ENCODE measurements around the gene ARHGEF17. TPM values are rescaled to one million over a fixed set of nuclear protein-coding genes. Genes with fewer than 3 reads are reported as not detected.

The ARHGEF17 gene
- polyA plus RNA-seq, 1 donor (not counting 4 experiments of a cell fraction or from before 2014, with no cell fraction given), result 5.1 TPM

GRCh38 chr11:73405146-73405510, 97.1 kb downstream of the ARHGEF17 start:
- no peaks in the 10 kb centered on the region for H3K4me1 ChIP-seq (ENCODE audit: control insufficient read depth, extremely low read depth, insufficient read depth, low read length)
- no peak for FAIRE-seq
- H3K4me2 ChIP-seq (ENCODE audit: control insufficient read depth, extremely low read depth, insufficient read depth, low read depth, low read length), result no peak overlapping the region
- H3K9me3 ChIP-seq (ENCODE audit: control insufficient read depth, low read depth, low read length), result no peaks in the 10 kb centered on the region
- H4K20me1 ChIP-seq (ENCODE audit: control insufficient read depth, extremely low read depth, insufficient read depth, low read length), result no peaks in the 10 kb centered on the region
- dilution Hi-C loops (cut with MboI; ENCODE audit: extremely low pct_ligation_motif_present, low sequenced_read_pairs), result no loop called here
- no peak overlapping the region for H3K9ac ChIP-seq (ENCODE audit: control insufficient read depth, extremely low read depth, insufficient read depth, low read length)
- H3K9me1 ChIP-seq (ENCODE audit: control insufficient read depth, extremely low read depth, insufficient read depth, low read length), result no peaks in the 10 kb centered on the region
- DNase-seq (ENCODE audit: low read depth, low spot score), result no peak
- no peaks in the 10 kb centered on the region for H3K27me3 ChIP-seq (ENCODE audit: control insufficient read depth, extremely low read depth, insufficient read depth, low read length)
- H2AFZ ChIP-seq (ENCODE audit: control insufficient read depth, low read length), result no peak overlapping the region
- TF ChIP-seq EZH2 (IDR thresholded peaks at IDR 0.05; ENCODE audit: low read length), result no peak
- TF ChIP-seq CTCF (optimal IDR thresholded peaks at IDR 0.05 in 1 of 3, IDR thresholded peaks at IDR 0.05 in 1 of 3, conservative IDR thresholded peaks at IDR 0.05 in 1 of 3; ENCODE audit: extremely low read depth in 1 of 3, insufficient read depth in 2 of 3, low read length in 3 of 3), result no peak
- no peaks in the 10 kb centered on the region for H3K79me2 ChIP-seq (ENCODE audit: control insufficient read depth, insufficient read depth, low read length)
- no peak overlapping the region for H3K27ac ChIP-seq (ENCODE audit: control insufficient read depth, insufficient read depth, low read length)
- peaks cover 13 to 22% of the 10 kb centered on the region in 2 experiments for H3K36me3 ChIP-seq (ENCODE audit: control insufficient read depth in 2 of 2, extremely low read depth in 1 of 2, insufficient read depth in 2 of 2, low read length in 2 of 2)
- H3K4me3 ChIP-seq (ENCODE audit: control insufficient read depth in 2 of 3, extremely low read depth in 1 of 3, insufficient read depth in 2 of 3, low read depth in 1 of 3, low read length in 3 of 3), result no peak overlapping the region

- Histone ChIP-seq H4K20me1 (ENCODE audit: control insufficient read depth, extremely low read depth, insufficient read depth, low read length) (no peaks in the 10 kb centered on the region), H3K27ac (ENCODE audit: control insufficient read depth, insufficient read depth, low read length) (no peak overlapping the region), H3K9me3 (ENCODE audit: control insufficient read depth, low read depth, low read length) (no peaks in the 10 kb centered on the region), H3K27me3 (ENCODE audit: control insufficient read depth, extremely low read depth, insufficient read depth, low read length) (no peaks in the 10 kb centered on the region), H3K4me2 (ENCODE audit: control insufficient read depth, extremely low read depth, insufficient read depth, low read depth, low read length) (no peak overlapping the region), H3K79me2 (ENCODE audit: control insufficient read depth, insufficient read depth, low read length) (no peaks in the 10 kb centered on the region), H3K4me3 (ENCODE audit: control insufficient read depth in 2 of 3, extremely low read depth in 1 of 3, insufficient read depth in 2 of 3, low read depth in 1 of 3, low read length in 3 of 3) (no peak overlapping the region), H2AFZ (ENCODE audit: control insufficient read depth, low read length) (no peak overlapping the region), H3K9ac (ENCODE audit: control insufficient read depth, extremely low read depth, insufficient read depth, low read length) (no peak overlapping the region), H3K9me1 (ENCODE audit: control insufficient read depth, extremely low read depth, insufficient read depth, low read length) (no peaks in the 10 kb centered on the region), H3K36me3 (ENCODE audit: control insufficient read depth in 2 of 2, extremely low read depth in 1 of 2, insufficient read depth in 2 of 2, low read length in 2 of 2) (peaks cover 14 to 27% of the 10 kb centered on the region in 2 experiments), H3K4me1 (ENCODE audit: control insufficient read depth, extremely low read depth, insufficient read depth, low read length) (no peaks in the 10 kb centered on the region)
- dilution Hi-C loops (cut with MboI; ENCODE audit: extremely low pct_ligation_motif_present, low sequenced_read_pairs), result no loop called here
- DNase-seq (ENCODE audit: low read depth, low spot score) (no peak), FAIRE-seq (no peak)
- TF ChIP-seq EZH2 (IDR thresholded peaks at IDR 0.05; ENCODE audit: low read length) (no peak), CTCF (optimal IDR thresholded peaks at IDR 0.05 in 1 of 3, IDR thresholded peaks at IDR 0.05 in 1 of 3, conservative IDR thresholded peaks at IDR 0.05 in 1 of 3; ENCODE audit: extremely low read depth in 1 of 3, insufficient read depth in 2 of 3, low read length in 3 of 3) (no peak)
These were observed 98.1 kb downstream of the ARHGEF17 start for GRCh38 chr11:73406131-73406530.

Measured in keratinocyte (primary cell).